ENCODE results near the gene PRDM7. TPM values are rescaled to one million over a fixed set of nuclear protein-coding genes. Genes with fewer than 3 reads are reported as not detected.

PRDM7 gene
- total and polyA plus RNA-seq, 9 of the 15 experiments (the other 6 are each of a cell fraction or from before 2014, with no cell fraction given): not detected

GRCh38 chr16:90077757-90078578, 837 bp upstream of the PRDM7 start:
- H4K20me1 ChIP-seq (replicated peaks; ENCODE audit: control insufficient read depth, insufficient read depth, low read length): no peaks in the 10 kb centered on the region
- intact Hi-C loops (cut with micrococcal nuclease): loop anchor here (5.0 kb wide), 1 partner anchor 151 kb away; no protein-coding TSS in a partner anchor
- H3K4me1 ChIP-seq (replicated peaks in 1 of 2; ENCODE audit: control insufficient read depth in 2 of 2, insufficient read depth in 2 of 2, low read length in 2 of 2): peaks cover 11 to 27% of the 10 kb centered on the region in 2 experiments
- peak overlapping the region; percentile 71 to 89 for H3K9ac ChIP-seq (ENCODE audit: insufficient read depth in 1 of 2, low read depth in 2 of 2, low read length in 2 of 2)
- H3K4me3 ChIP-seq: peak overlapping the region; percentile 38
- H3K4me2 ChIP-seq (ENCODE audit: insufficient read depth, low read length): peak overlapping the region; percentile 86
- H2AFZ ChIP-seq (ENCODE audit: low read depth, low read length): peak overlapping the region; percentile 97
- ATAC-seq: peak; percentile 46
- in situ Hi-C loops (cut with MboI): no loop called here
- no peaks in the 10 kb centered on the region for H3K36me3 ChIP-seq (ENCODE audit: control insufficient read depth, insufficient read depth, low read length)
- POLR2A ChIA-PET: interaction anchor here (0.7 kb wide), 1 partner anchor 93 kb away, joined by 3 read pairs; no protein-coding TSS in a partner anchor
- peak; percentile 60 for FAIRE-seq
- no peaks in the 10 kb centered on the region for H3K27me3 ChIP-seq (ENCODE audit: control insufficient read depth in 2 of 2, insufficient read depth in 2 of 2, low read length in 2 of 2)
- 31% methylated on average over 18 of the region's 23 CpGs for WGBS (ENCODE audit: insufficient coverage, low coverage, missing lambda C conversion rate)
- no peaks in the 10 kb centered on the region for H3K79me2 ChIP-seq (ENCODE audit: control insufficient read depth, insufficient read depth, low read length)
- H3K9me1 ChIP-seq (ENCODE audit: control insufficient read depth, insufficient read depth, low read length): no peaks in the 10 kb centered on the region
- H3K27ac ChIP-seq (ENCODE audit: extremely low read depth, low read depth, low read length): peak overlapping the region; percentile 77
- DNase-seq (ENCODE audit: extremely low read depth in 1 of 4, low spot score in 3 of 4): peak; percentile 14 to 56 (median 17)
- BruUV-seq (replicated peaks): TSS peak; percentile 83
- CTCF ChIA-PET (ENCODE audit: low intra/inter-chr PET ratio): no interaction called here
- H3K9me3 ChIP-seq (replicated peaks; ENCODE audit: control insufficient read depth, insufficient read depth, low read depth, low read length): no peaks in the 10 kb centered on the region
- 0 out of 2 replicates have a peak, but pooled peaks have one; percentile 21 for TF ChIP-seq ZEB2 (IDR thresholded peaks at IDR 0.05)
- TF ChIP-seq FOXK1 (CRISPR knock-in tag; IDR thresholded peaks at IDR 0.05; ENCODE audit: borderline replicate concordance): no peak
- 0 out of 2 replicates have a peak, but pooled peaks have one; percentile 23 for TF ChIP-seq MAX (CRISPR knock-in tag; IDR thresholded peaks at IDR 0.05)
- TF ChIP-seq, protein P1, sequence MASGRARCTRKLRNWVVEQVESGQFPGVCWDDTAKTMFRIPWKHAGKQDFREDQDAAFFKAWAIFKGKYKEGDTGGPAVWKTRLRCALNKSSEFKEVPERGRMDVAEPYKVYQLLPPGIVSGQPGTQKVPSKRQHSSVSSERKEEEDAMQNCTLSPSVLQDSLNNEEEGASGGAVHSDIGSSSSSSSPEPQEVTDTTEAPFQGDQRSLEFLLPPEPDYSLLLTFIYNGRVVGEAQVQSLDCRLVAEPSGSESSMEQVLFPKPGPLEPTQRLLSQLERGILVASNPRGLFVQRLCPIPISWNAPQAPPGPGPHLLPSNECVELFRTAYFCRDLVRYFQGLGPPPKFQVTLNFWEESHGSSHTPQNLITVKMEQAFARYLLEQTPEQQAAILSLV (tag; IDR thresholded peaks at IDR 0.05): no peak
- TF ChIP-seq E2F6 (IDR thresholded peaks at IDR 0.05; ENCODE audit: borderline replicate concordance in 1 of 2, extremely low read depth in 1 of 2, insufficient read depth in 1 of 2, insufficient read length in 1 of 2, low read depth in 1 of 2, low read length in 1 of 2, poor library complexity in 1 of 2, severe bottlenecking in 1 of 2): peak; percentile 15 to 37
- no peak for TF ChIP-seq HDAC2 (IDR thresholded peaks at IDR 0.05)
- TF ChIP-seq TBP (optimal IDR thresholded peaks at IDR 0.05; ENCODE audit: low read depth, low read length): peak; percentile 5
- TF ChIP-seq FOXP1 (CRISPR knock-in tag; IDR thresholded peaks at IDR 0.05): 0 out of 2 replicates have a peak, but pooled peaks have one; percentile 31
- no peak for TF ChIP-seq NR4A1 (CRISPR knock-in tag; IDR thresholded peaks at IDR 0.05)
- 0 out of 2 replicates have a peak, but pooled peaks have one; percentile 27 for TF ChIP-seq NR4A1 (tag; IDR thresholded peaks at IDR 0.05)

All from K562 (cell line).